22Rv1 (cell line): ENCODE data around the gene R3HDML.
"Not testable (repeated sequence)": the region's sequence is repeated elsewhere in the genome, so short reads cannot be mapped to it uniquely, and the experiment has no call there.

Experiments used
- H3K27ac ChIP-seq: fragments of 450-650 bp; 2 replicates; pipeline ENCODE4 v1.5.1; 2017
- CTCF ChIP-seq: fragments of 450-650 bp; IDR thresholded peaks from 2 replicates; pipeline ENCODE4 v1.5.1; 2017; ENCODE audit warnings: mild to moderate bottlenecking
- ZFX ChIP-seq: fragments of 450-650 bp; IDR thresholded peaks from 2 replicates; pipeline ENCODE4 v1.6.1; 2017; ENCODE audit warnings: antibody characterized with exemption, borderline replicate concordance

R3HDML gene

GRCh38 chr20:44310664-44311639 is 25.9 kb upstream of the R3HDML start, which contains the start of gene FITM2:
TSS of gene FITM2 (minus strand) at chr20:44311202. CDS start at chr20:44311148, 54 bp downstream.
- peak within 1 kb of the TSS; percentile 49 for H3K27ac ChIP-seq
- TF ChIP-seq CTCF (peak; percentile 98), ZFX (no peak)

- TF ChIP-seq ZFX (no peak), CTCF (no peak)
- no peak overlapping the region for H3K27ac ChIP-seq
Observed at GRCh38 chr20:44314870-44315269, 22.0 kb upstream of the R3HDML start.

GRCh38 chr20:44319839-44320422 is 16.9 kb upstream of the R3HDML start:
- TF ChIP-seq ZFX (no peak), CTCF (no peak)
- H3K27ac ChIP-seq = peak overlapping the region; percentile 1; the same call in 1 of the 2 replicates

- TF ChIP-seq ZFX (no peak), CTCF (no peak)
- no peak overlapping the region for H3K27ac ChIP-seq
Observed at GRCh38 chr20:44324343-44324742, 12.5 kb upstream of the R3HDML start.

- TF ChIP-seq CTCF (no peak), ZFX (no peak)
Observed at GRCh38 chr20:44326391-44327159, 10.3 kb upstream of the R3HDML start.

GRCh38 chr20:44327748-44328147 is 9.1 kb upstream of the R3HDML start:
- not testable (repeated sequence) for H3K27ac ChIP-seq

More at GRCh38 chr20:44326391-44327159, 10.3 kb upstream of the R3HDML start:
- H3K27ac ChIP-seq = no peak overlapping the region

- TF ChIP-seq ZFX (no peak), CTCF (no peak)
- H3K27ac ChIP-seq = no peak overlapping the region
Observed at GRCh38 chr20:44328428-44328827, 8.4 kb upstream of the R3HDML start.
